HG02884 (cell line): ENCODE results near the gene DECR2.
"Not testable (repeated sequence)": the region's sequence is repeated elsewhere in the genome, so short reads cannot be mapped to it uniquely, and the experiment has no call there.

Experiments used
- ATAC-seq: cut with Tn5 transposase; IDR thresholded peaks from one replicate; pipeline ENCODE4 v1.9.1; 2021; ENCODE audit warnings: mild to moderate bottlenecking, moderate library complexity; ENCODE audit not compliant: unreplicated experiment

DECR2 gene

GRCh38 chr16:398561-399339 lies 2.9 kb upstream of the DECR2 start:
- ATAC-seq = no peak

DNA sequence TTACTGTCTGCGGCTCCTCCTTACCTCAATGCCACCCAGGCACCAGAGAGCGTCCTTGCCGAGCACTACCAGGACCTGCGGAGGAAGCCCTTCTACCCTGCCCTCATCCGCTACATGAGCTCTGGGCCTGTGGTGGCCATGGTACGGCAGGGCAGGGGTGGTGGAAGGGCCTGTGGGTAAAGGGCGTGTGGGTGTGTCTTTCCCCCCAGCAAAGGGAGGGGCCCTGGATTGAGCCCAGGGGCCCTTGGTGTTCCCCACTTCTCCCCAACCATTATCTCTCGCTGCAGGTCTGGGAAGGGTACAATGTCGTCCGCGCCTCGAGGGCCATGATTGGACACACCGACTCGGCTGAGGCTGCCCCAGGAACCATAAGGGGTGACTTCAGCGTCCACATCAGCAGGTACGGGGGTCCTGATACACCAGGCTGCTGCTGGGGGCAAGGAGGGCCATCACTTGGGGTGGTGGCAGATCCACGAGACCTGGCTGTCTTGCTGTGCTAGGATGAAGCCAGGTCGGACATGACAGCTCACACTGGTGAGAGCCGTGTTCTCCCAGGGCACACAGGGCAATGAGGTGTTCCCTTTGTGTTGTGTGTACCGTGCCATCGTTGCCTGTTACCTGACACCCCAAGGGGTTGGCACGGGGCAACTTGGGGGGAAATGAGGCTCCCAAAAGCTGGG lies 2.2 kb upstream of the DECR2 start:
- ATAC-seq = no peak

DNA sequence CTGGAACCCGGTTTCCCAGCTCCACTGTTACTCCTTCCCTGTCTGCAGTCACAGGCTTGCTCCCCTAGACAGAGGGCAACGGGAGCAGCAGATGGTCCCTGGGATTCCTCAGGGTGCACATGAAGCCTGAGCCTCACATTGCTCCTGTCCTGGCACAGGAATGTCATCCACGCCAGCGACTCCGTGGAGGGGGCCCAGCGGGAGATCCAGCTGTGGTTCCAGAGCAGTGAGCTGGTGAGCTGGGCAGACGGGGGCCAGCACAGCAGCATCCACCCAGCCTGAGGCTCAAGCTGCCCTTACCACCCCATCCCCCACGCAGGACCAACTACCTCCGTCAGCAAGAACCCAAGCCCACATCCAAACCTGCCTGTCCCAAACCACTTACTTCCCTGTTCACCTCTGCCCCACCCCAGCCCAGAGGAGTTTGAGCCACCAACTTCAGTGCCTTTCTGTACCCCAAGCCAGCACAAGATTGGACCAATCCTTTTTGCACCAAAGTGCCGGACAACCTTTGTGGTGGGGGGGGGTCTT lies 1.6 kb upstream of the DECR2 start:
- ATAC-seq = no peak

GRCh38 chr16:404971-405486 lies 3.3 kb downstream of the DECR2 start:
- ATAC-seq = no peak

GRCh38 chr16:405548-406506 lies 4.1 kb downstream of the DECR2 start:
- no peak for ATAC-seq

DNA sequence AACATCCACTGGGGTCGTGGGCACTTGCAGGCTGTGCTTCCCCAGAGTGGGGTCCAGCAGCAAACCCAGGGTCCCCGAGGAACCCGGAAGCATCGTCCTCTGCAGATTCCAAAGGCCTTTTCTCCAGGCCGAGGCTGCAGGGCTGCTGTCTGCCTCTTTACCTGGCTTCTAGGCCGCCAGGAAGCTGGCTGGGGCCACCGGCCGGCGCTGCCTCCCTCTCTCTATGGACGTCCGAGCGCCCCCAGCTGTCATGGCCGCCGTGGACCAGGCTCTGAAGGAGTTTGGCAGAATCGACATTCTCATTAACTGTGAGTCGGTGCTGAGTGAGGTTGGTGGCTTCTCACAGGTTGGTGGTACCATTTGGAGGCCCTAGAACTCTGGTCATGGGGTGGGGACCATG lies 5.6 kb downstream of the DECR2 start:
- ATAC-seq = no peak

DNA sequence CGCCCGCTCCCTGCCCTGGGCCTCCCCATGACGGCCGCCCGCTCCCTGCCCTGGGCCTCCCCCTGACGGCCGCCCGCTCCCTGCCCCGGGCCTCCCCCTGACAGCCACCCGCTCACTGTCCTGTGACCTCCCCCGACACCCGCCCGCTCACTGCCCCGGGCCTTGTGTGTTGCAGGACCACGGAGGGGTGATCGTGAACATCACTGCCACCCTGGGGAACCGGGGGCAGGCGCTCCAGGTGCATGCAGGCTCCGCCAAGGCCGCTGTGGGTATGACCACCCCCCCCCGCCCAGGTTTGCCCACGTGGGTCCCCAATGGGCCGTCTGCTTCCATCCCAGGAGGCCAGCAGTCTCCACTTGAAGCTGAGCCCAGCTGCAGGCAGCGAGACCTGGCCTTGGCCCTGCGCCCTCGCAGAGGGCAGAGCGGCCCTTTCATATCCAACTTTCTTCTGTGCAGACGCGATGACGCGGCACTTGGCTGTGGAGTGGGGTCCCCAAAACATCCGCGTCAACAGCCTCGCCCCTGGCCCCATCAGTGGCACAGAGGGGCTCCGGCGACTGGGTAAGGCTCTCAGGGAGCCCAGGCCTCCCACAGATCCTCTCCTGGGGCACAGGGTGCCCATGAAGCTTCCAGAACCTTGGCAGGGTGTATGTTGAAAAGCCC lies 9.0 kb downstream of the DECR2 start:
- no peak for ATAC-seq

- ATAC-seq = no peak
Measured at GRCh38 chr16:411576-412265, 10.0 kb downstream of the DECR2 start.

GRCh38 chr16:414395-415169 lies 12.9 kb downstream of the DECR2 start:
- ATAC-seq = no peak

DNA sequence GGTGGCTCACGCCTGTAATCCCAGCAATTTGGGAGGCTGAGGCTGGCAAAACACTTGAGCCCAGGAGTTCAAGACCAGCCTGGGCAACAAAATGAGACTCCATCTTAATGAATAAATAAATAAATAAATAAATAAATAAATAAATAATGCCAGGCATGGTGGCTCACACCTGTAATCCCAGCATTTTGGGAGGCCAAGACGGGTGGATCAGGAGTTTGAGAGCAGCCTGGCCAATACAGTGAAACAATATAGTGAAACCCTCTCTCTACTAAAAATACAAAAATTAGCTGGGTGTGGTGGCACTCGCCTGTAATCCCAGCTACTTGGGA lies 13.4 kb downstream of the DECR2 start:
- not testable (repeated sequence) for ATAC-seq

DNA sequence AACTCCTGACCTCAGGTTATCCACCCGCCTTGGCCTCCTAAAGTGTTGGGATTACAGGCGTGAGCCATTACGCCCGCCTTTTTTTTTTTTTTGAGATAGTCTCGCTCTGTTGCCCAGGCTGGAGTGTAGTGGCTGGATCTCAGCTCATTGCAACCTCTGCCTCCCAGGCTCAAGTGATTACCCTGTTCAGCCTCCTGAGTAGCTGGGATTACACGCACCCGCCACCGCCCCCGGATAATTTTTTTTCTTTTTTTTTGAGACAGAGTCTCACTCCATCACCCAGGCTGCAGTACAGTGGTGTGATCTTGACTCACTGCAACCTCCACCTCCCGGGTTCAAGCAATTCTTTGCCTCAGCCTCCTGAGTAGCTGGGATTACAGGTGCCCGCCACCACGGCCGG lies 20.5 kb downstream of the DECR2 start:
- not testable (repeated sequence) for ATAC-seq

DNA sequence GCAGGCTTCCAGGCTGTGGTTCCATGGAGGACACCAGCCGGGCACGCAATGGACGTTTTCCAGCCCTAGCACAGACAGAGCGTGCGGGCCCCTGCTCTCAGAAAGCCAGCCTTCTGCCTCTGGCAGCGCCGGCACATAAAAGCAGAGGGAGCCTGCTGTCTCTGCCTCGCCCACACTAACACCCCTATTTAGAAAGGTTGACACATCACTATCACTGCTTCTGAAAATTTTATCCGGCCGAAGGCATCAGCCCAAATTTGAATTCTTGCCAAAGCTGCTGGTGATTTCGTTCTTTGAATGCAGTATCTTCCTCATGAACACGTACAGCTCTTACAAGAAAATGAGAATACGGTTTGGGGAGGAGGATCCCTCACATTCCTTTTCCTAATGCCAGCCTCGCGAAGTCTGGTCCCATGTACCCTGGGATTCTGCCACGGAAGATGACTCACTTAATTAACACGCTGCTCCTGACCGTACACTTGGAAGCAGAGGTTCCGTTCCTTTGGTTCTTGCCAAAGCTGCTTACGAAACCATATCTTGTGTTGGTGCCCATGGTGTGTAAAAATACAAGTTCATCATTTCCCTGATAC lies 22.4 kb downstream of the DECR2 start:
- ATAC-seq = no peak

- ATAC-seq = no peak
Measured at GRCh38 chr16:424623-425081, 23.0 kb downstream of the DECR2 start.

DNA sequence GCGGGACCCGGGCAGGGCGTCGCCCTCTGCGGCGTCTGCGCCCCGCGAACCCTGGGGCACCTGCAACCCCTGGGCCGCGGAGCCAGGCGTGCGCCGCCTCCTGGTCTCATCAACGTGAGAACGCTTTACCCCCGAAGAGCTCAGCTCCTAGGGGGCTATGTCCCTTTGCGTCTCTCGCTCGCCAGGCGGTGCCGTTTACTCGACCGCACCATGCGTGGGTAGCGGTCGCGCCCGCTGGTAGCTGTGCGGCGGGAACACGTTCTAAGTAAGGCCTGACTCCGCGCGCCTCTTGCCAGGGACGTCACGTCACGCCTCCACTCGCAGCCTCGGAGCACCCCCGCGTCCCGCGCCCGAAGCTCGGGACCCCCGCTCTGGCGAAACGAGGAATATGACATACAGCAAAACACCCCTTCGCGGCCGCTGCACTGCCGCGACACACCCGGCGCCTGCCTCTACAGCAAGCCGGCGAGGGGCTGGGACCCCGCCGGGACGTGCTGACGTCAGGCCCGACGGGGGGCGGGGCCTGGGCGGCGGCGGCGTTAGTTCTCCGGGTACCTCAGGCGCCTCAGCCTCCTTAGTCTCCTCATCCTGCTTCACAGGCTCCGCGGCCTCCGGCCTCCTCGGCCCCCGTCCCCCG lies 23.5 kb downstream of the DECR2 start, which contains the start of gene RAB11FIP3:
RAB11FIP3 (plus strand) TSS at position 568 of the 637 bp plus-strand sequence. CDS start 358 bp downstream, outside the sequence.
- ATAC-seq = peak; percentile 87

DNA sequence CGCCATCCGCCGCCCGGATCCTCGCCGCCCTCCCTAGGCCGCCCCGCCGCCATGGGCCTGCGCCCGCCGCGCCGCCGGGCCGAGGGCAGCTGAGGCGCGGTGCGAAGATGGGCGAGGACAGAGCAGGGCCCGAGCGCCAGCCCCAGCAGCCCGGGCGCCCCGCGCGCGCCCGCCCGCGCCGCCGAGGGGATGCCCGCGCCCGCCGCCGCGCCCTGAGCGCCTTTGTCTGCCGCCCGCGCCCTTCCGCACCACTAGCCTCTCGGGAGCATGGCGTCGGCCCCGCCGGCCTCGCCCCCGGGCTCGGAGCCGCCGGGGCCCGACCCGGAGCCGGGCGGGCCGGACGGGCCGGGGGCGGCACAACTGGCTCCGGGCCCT lies 24.0 kb downstream of the DECR2 start:
- peak; percentile 31 for ATAC-seq

- no peak for ATAC-seq
Measured at GRCh38 chr16:426115-426905, 24.6 kb downstream of the DECR2 start.

GRCh38 chr16:426906-427249 lies 25.2 kb downstream of the DECR2 start:
- ATAC-seq = no peak
